ENCODE data around the gene SNX22.
"Not testable (repeated sequence)": the region's sequence is repeated elsewhere in the genome, so short reads cannot be mapped to it uniquely, and the experiment has no call there.

Gene SNX22

GRCh38 chr15:64151727-64152506 lies at the start of gene SNX22:
Gene SNX22 (plus strand): TSS chr15:64151731. CDS start chr15:64151776, 45 bp downstream.
- DNase-seq (ENCODE audit: low read depth, low spot score), result no peak

DNA sequence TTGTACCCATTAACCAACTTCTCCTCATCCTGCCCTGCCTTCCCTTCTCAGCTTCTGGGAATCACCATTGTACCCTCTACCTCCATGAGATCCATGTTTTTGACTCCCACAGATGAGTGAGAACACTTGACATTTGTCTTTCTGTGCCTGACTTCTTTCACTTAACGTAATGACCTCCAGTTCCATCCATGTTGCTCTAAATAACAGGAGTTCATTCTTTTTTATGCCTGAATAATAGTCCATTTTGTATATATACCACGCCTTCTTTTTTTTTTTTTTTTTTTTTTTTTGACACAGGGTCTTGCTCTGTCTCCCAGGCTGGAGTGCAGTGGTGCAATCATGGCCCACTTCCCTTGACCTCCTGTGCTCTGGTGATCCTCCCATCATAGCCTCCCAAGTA lies 49.0 kb upstream of the SNX22 start:
- DNase-seq (ENCODE audit: low read depth, low spot score), result no peak

DNA sequence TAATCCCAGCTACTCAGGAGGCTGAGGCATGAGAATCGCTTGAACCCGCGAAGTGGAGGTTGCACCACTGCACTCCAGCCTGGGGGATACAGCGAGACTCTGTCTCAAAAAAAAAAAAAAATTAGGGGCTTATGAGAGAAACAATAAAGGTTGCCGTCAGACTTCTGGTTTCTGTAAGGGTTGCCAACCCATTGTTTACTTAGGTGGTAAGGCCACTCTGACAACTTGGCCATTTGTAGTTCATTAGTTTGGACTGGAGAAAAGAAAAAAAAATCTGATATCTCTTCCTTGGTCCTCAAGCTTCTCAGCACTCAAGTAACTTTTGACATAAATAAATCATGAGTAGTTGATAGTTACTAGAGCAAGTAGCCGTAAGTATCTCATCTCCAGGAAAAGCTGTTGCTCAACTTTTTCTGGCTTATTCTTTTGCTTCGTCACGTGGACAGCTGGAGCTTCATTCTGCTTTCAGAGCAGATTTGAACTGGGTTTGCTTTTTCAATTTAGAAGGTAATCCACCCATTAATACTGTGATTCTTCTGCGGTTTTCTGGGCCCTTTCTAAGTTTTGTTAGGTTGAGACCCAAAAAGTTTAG lies 46.3 kb upstream of the SNX22 start:
- no peak for DNase-seq (ENCODE audit: low read depth, low spot score)

DNA sequence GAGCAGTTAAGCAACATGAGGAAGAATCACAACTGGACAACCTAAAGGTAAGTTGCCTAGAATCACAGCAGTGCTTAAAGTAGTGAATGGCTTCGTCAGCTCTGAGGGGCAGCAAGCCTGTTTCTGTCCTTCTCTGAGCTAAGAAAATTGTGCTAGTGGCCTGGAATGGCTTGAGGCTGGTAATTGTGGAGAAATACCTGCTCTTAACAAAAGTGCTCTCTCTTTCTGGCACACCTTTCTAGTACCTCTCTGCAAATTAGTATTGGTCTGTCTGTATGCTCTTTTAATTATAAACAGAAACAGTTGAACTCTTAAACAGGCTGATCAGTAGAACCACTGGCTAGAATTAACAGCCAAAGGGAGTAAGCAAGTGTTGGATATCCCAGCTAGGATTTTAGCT lies 44.2 kb upstream of the SNX22 start:
- DNase-seq (ENCODE audit: low read depth, low spot score), result no peak

GRCh38 chr15:64110108-64110701 lies 41.3 kb upstream of the SNX22 start:
- not testable (repeated sequence) for DNase-seq (ENCODE audit: low read depth, low spot score)

GRCh38 chr15:64110950-64111678 lies 40.4 kb upstream of the SNX22 start:
- DNase-seq (ENCODE audit: low read depth, low spot score), result no peak

GRCh38 chr15:64111679-64112050 lies 39.9 kb upstream of the SNX22 start:
- no peak for DNase-seq (ENCODE audit: low read depth, low spot score)

- no peak for DNase-seq (ENCODE audit: low read depth, low spot score)
Observed at GRCh38 chr15:64112073-64112772, 39.3 kb upstream of the SNX22 start.

DNA sequence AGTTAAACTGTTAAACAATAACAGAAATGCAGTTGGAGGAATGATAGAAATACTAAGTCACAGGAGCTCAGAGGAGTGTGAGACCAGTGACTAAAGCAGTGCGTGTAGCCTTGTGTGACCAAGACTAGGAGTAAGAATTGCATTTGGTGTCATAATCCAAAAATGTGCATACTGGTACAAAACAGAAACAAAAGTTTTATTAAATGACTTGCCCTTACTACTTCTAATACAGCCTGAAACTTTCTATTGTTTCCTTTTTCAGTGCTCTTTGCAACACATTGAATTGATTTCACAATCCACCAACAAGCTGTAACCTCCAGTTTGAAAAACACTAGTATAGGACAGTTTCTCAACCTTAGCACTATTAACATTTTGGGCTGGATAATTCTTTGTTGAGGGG lies 38.6 kb upstream of the SNX22 start:
- no peak for DNase-seq (ENCODE audit: low read depth, low spot score)

- no peak for DNase-seq (ENCODE audit: low read depth, low spot score)
Observed at GRCh38 chr15:64117759-64118487, 33.6 kb upstream of the SNX22 start.

GRCh38 chr15:64120322-64120721 lies 31.2 kb upstream of the SNX22 start:
- not testable (repeated sequence) for DNase-seq (ENCODE audit: low read depth, low spot score)

DNA sequence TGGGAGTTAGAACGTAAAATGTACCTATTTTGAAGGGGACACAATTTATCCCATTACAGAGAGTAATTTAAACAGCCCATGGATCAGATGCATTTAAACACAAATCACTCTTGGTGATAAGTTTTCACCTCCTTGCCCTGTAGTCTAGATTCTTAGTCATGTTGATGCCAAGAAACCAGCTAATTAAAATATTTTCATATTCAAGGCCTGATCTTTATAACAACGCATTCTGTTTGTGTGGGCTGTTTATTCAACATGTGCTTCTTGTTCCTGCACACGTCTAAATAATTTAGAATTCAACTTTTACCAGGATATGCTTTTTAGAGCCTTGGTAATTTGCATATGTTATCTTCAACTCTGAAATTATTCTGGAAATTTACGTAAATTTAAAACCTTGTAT lies 29.9 kb upstream of the SNX22 start:
- no peak for DNase-seq (ENCODE audit: low read depth, low spot score)

- DNase-seq (ENCODE audit: low read depth, low spot score), result no peak
Observed at GRCh38 chr15:64122444-64122843, 29.1 kb upstream of the SNX22 start.

DNA sequence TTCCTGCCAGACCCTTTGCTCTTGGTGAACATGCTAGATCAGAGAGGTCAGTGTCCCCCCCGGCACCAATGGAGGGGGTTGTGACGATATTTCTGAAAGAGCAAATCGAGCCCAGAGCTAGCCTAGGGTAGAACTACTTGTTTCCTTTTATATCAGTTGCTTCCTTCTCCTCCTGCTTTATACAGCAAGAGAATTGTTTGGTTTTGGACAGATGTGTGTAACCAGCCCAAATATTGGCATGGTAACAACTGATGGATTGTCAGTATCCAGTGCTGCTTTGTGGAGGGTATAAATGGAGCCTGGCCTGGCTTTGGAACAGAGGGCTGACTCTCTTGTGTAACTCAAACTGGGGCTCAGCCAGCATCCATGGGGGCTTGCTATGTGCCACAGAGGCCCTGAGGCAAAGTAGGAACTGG lies 28.6 kb upstream of the SNX22 start:
- no peak for DNase-seq (ENCODE audit: low read depth, low spot score)

DNA sequence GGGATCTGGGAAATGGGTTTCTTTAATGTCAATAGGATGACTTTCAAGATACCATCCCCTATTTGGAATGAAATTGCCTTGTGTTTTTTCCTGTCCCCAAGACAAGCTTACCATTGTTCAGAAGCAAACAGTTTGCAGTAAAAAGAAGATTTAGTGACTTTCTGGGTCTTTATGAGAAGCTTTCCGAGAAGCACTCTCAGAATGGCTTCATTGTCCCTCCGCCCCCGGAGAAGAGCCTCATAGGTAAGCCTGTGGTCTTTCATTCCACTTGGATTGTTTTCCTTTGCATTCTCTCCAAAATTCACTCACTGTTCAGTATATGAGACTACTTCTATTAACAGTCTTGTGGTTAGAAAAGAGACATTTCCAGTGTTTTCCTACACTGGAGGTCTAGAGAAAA lies 25.6 kb upstream of the SNX22 start:
- no peak for DNase-seq (ENCODE audit: low read depth, low spot score)

GRCh38 chr15:64127521-64128270 lies 23.8 kb upstream of the SNX22 start:
- no peak for DNase-seq (ENCODE audit: low read depth, low spot score)

DNA sequence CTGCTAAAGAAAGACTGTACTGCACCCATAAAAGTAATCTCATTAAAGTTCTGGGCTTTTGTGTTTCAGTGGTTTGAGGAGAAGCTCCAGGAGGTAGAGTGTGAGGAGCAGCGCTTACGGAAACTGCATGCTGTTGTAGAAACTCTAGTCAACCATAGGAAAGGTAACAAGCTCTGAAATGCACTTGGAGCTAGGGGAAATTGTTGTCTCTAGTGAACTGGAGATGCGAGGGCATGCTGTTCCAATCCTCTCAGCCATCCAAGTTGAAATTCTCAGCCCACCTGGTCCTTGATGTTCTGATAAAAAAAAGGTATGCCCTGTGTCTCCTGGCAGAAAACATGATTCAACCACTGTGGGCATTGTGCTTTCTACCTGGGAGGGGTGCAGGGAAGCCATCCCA lies 21.4 kb upstream of the SNX22 start:
- DNase-seq (ENCODE audit: low read depth, low spot score), result no peak

DNA sequence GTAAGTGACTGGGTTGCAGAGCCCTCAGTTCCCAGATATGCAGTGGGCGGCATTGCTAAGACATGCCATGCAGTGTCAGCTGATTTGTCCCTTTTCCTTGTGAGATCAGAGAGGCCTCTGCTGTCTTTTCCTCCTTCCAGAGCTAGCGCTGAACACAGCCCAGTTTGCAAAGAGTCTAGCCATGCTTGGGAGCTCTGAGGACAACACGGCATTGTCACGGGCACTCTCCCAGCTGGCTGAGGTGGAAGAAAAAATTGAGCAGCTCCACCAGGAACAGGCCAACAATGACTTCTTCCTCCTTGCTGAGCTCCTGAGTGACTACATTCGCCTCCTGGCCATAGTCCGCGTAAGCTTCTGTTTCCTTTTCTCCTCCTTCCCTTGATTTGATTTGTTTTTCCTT lies 20.0 kb upstream of the SNX22 start:
- no peak for DNase-seq (ENCODE audit: low read depth, low spot score)

GRCh38 chr15:64132217-64132616 lies 19.3 kb upstream of the SNX22 start:
- no peak for DNase-seq (ENCODE audit: low read depth, low spot score)

DNA sequence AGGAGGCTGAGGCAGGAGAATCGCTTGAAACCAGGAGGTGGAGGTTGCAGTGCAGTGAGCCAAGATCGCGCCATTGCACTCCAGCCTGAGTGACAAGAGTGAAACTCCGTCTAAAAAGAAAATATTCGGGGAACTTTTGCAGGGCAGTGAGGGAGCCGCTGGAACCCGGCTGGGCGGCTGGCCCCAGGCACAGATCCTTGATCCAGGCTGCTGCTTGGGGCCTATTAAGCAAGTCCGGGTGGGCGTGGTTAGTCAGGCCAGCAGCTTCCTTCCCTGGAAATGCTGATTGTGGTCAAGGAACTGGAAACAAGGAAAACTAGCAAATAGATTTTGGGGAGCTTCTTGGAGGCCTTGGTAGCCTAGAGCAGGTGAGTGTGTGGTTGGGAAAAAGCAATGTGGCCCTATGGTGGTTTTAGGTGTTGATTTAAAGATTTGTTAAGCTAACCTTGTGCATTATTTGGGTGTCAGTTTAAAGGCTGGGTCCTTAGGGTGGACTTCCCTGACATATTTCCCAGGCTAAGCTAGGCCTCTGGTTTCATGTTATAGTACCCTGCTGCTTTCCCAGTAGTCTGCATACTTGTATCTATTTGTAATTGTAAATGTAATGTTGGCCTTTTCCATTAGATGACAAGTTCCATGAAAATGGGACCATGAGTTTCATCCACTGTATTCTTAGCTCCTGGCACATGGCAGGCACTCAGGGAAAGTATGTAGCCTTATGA lies 17.7 kb upstream of the SNX22 start:
- no peak for DNase-seq (ENCODE audit: low read depth, low spot score)

All from iPS DF 19.7 (cell line).